ENCODE results near the gene COTL1. TPM values are rescaled to one million over a fixed set of nuclear protein-coding genes. Genes with fewer than 3 reads are reported as not detected.

The COTL1 gene
- polyA plus RNA-seq, 1 donor, result 60.8 TPM

GRCh38 chr16:84575914-84576313, 42.0 kb downstream of the COTL1 start:
- DNase-seq, result no peak
- 83% methylated on average over 1 of the region's 7 CpGs for WGBS (ENCODE audit: insufficient coverage, low lambda C conversion rate)

GRCh38 chr16:84574191-84574590, 43.7 kb downstream of the COTL1 start:
- no peaks in the 10 kb centered on the region for H3K27me3 ChIP-seq (ENCODE audit: control insufficient read depth, insufficient read depth, low read length)
- H3K4me1 ChIP-seq (ENCODE audit: control insufficient read depth, insufficient read depth, low read length), result peaks cover 7% of the 10 kb centered on the region
- no peaks in the 10 kb centered on the region for H3K36me3 ChIP-seq (ENCODE audit: control insufficient read depth, insufficient read depth, low read length)
- DNase-seq, result no peak
- WGBS (ENCODE audit: insufficient coverage, low lambda C conversion rate), result no CpG with 5 or more reads among the region's 12 CpGs
- H3K4me3 ChIP-seq (ENCODE audit: low read length), result no peak overlapping the region
- peaks cover 10% of the 10 kb centered on the region for H3K9me3 ChIP-seq (ENCODE audit: control insufficient read depth, low read depth, low read length)
- H3K27ac ChIP-seq (ENCODE audit: low read length), result no peak overlapping the region

More at GRCh38 chr16:84575914-84576313, 42.0 kb downstream of the COTL1 start:
- no peaks in the 10 kb centered on the region for H3K4me1 ChIP-seq (ENCODE audit: control insufficient read depth, insufficient read depth, low read length)
- H3K27me3 ChIP-seq (ENCODE audit: control insufficient read depth, insufficient read depth, low read length), result no peaks in the 10 kb centered on the region
- no peak overlapping the region for H3K27ac ChIP-seq (ENCODE audit: low read length)
- no peak overlapping the region for H3K4me3 ChIP-seq (ENCODE audit: low read length)
- no peaks in the 10 kb centered on the region for H3K36me3 ChIP-seq (ENCODE audit: control insufficient read depth, insufficient read depth, low read length)
- H3K9me3 ChIP-seq (ENCODE audit: control insufficient read depth, low read depth, low read length), result peaks cover 5% of the 10 kb centered on the region

GRCh38 chr16:84572096-84572495, 45.8 kb downstream of the COTL1 start:
- Histone ChIP-seq H3K4me3 (ENCODE audit: low read length) (no peak overlapping the region), H3K4me1 (ENCODE audit: control insufficient read depth, insufficient read depth, low read length) (peaks cover 13% of the 10 kb centered on the region), H3K36me3 (ENCODE audit: control insufficient read depth, insufficient read depth, low read length) (no peaks in the 10 kb centered on the region), H3K9me3 (ENCODE audit: control insufficient read depth, low read depth, low read length) (peaks cover 12% of the 10 kb centered on the region), H3K27ac (ENCODE audit: low read length) (no peak overlapping the region), H3K27me3 (ENCODE audit: control insufficient read depth, insufficient read depth, low read length) (no peaks in the 10 kb centered on the region)
- DNase-seq, result no peak
- no CpG with 5 or more reads among the region's 5 CpGs for WGBS (ENCODE audit: insufficient coverage, low lambda C conversion rate)

- no peak overlapping the region for H3K27ac ChIP-seq (ENCODE audit: low read length)
- H3K36me3 ChIP-seq (ENCODE audit: control insufficient read depth, insufficient read depth, low read length), result peaks cover under 1% of the 10 kb centered on the region
- H3K4me1 ChIP-seq (ENCODE audit: control insufficient read depth, insufficient read depth, low read length), result peaks cover 16% of the 10 kb centered on the region
- DNase-seq, result no peak
- 100% methylated on average over 2 of the region's 13 CpGs for WGBS (ENCODE audit: insufficient coverage, low lambda C conversion rate)
- H3K9me3 ChIP-seq (ENCODE audit: control insufficient read depth, low read depth, low read length), result peaks cover 12% of the 10 kb centered on the region
- H3K27me3 ChIP-seq (ENCODE audit: control insufficient read depth, insufficient read depth, low read length), result no peaks in the 10 kb centered on the region
- H3K4me3 ChIP-seq (ENCODE audit: low read length), result no peak overlapping the region
Observed at GRCh38 chr16:84571506-84571905, 46.4 kb downstream of the COTL1 start.

- H3K27me3 ChIP-seq (ENCODE audit: control insufficient read depth, insufficient read depth, low read length), result no peaks in the 10 kb centered on the region
- H3K4me1 ChIP-seq (ENCODE audit: control insufficient read depth, insufficient read depth, low read length), result peaks cover 22% of the 10 kb centered on the region
- no peak overlapping the region for H3K4me3 ChIP-seq (ENCODE audit: low read length)
- H3K36me3 ChIP-seq (ENCODE audit: control insufficient read depth, insufficient read depth, low read length), result peaks cover 5% of the 10 kb centered on the region
- WGBS (ENCODE audit: insufficient coverage, low lambda C conversion rate), result 90% methylated on average over 2 of the region's 14 CpGs
- no peak for DNase-seq
- H3K27ac ChIP-seq (ENCODE audit: low read length), result no peak overlapping the region
- H3K9me3 ChIP-seq (ENCODE audit: control insufficient read depth, low read depth, low read length), result peaks cover 12% of the 10 kb centered on the region
Observed at GRCh38 chr16:84570739-84571403, 47.0 kb downstream of the COTL1 start.

- peak; percentile 83 to 95 for DNase-seq
- Histone ChIP-seq H3K27ac (ENCODE audit: low read length) (peak overlapping the region; percentile 54), H3K4me3 (ENCODE audit: low read length) (no peak overlapping the region), H3K36me3 (ENCODE audit: control insufficient read depth, insufficient read depth, low read length) (peaks cover 7% of the 10 kb centered on the region), H3K9me3 (ENCODE audit: control insufficient read depth, low read depth, low read length) (peaks cover 12% of the 10 kb centered on the region), H3K4me1 (ENCODE audit: control insufficient read depth, insufficient read depth, low read length) (peaks cover 26% of the 10 kb centered on the region), H3K27me3 (ENCODE audit: control insufficient read depth, insufficient read depth, low read length) (no peaks in the 10 kb centered on the region)
- WGBS (ENCODE audit: insufficient coverage, low lambda C conversion rate), result 25% methylated on average over 6 of the region's 9 CpGs
Observed at GRCh38 chr16:84569382-84569987, 48.4 kb downstream of the COTL1 start.

- peaks cover 12% of the 10 kb centered on the region for H3K9me3 ChIP-seq (ENCODE audit: control insufficient read depth, low read depth, low read length)
- no peaks in the 10 kb centered on the region for H3K27me3 ChIP-seq (ENCODE audit: control insufficient read depth, insufficient read depth, low read length)
- WGBS (ENCODE audit: insufficient coverage, low lambda C conversion rate), result no CpG with 5 or more reads among the region's 9 CpGs
- H3K36me3 ChIP-seq (ENCODE audit: control insufficient read depth, insufficient read depth, low read length), result peaks cover 10% of the 10 kb centered on the region
- peaks cover 26% of the 10 kb centered on the region for H3K4me1 ChIP-seq (ENCODE audit: control insufficient read depth, insufficient read depth, low read length)
- DNase-seq, result no peak
- H3K4me3 ChIP-seq (ENCODE audit: low read length), result no peak overlapping the region
- H3K27ac ChIP-seq (ENCODE audit: low read length), result no peak overlapping the region
Observed at GRCh38 chr16:84568066-84568465, 49.8 kb downstream of the COTL1 start.

GRCh38 chr16:84567286-84567962, 50.5 kb downstream of the COTL1 start:
- no peak overlapping the region for H3K27ac ChIP-seq (ENCODE audit: low read length)
- no peaks in the 10 kb centered on the region for H3K27me3 ChIP-seq (ENCODE audit: control insufficient read depth, insufficient read depth, low read length)
- no peak overlapping the region for H3K4me3 ChIP-seq (ENCODE audit: low read length)
- H3K4me1 ChIP-seq (ENCODE audit: control insufficient read depth, insufficient read depth, low read length), result peaks cover 26% of the 10 kb centered on the region
- peaks cover 12% of the 10 kb centered on the region for H3K9me3 ChIP-seq (ENCODE audit: control insufficient read depth, low read depth, low read length)
- WGBS (ENCODE audit: insufficient coverage, low lambda C conversion rate), result 71% methylated on average over 1 of the region's 16 CpGs
- DNase-seq, result peak in 1 of 2 donors; percentile 49
- peaks cover 10% of the 10 kb centered on the region for H3K36me3 ChIP-seq (ENCODE audit: control insufficient read depth, insufficient read depth, low read length)

- no peak overlapping the region for H3K27ac ChIP-seq (ENCODE audit: low read length)
- no peaks in the 10 kb centered on the region for H3K27me3 ChIP-seq (ENCODE audit: control insufficient read depth, insufficient read depth, low read length)
- DNase-seq, result no peak
- WGBS (ENCODE audit: insufficient coverage, low lambda C conversion rate), result 100% methylated on average over 2 of the region's 21 CpGs
- H3K36me3 ChIP-seq (ENCODE audit: control insufficient read depth, insufficient read depth, low read length), result peaks cover 10% of the 10 kb centered on the region
- H3K9me3 ChIP-seq (ENCODE audit: control insufficient read depth, low read depth, low read length), result peaks cover 12% of the 10 kb centered on the region
- no peak overlapping the region for H3K4me3 ChIP-seq (ENCODE audit: low read length)
- peaks cover 26% of the 10 kb centered on the region for H3K4me1 ChIP-seq (ENCODE audit: control insufficient read depth, insufficient read depth, low read length)
Observed at GRCh38 chr16:84566545-84567257, 51.2 kb downstream of the COTL1 start.

Data from large intestine (tissue), 3 donors.